GF-D8 (cell line): ENCODE results near the gene SEZ6.

Experiments used
- DNase-seq: peaks from one replicate; lab custom pipeline; 2025; lab: John Stamatoyannopoulos, UW

The SEZ6 gene

GRCh38 chr17:29000973-29001372, 4.9 kb downstream of the SEZ6 start:
- DNase-seq = no peak

GRCh38 chr17:28999206-28999605, 6.6 kb downstream of the SEZ6 start:
- DNase-seq = no peak

- DNase-seq = no peak
These were observed 8.0 kb downstream of the SEZ6 start for GRCh38 chr17:28997806-28998205.

- no peak for DNase-seq
These were observed 9.2 kb downstream of the SEZ6 start for GRCh38 chr17:28996554-28997096.

GRCh38 chr17:28993645-28994426, 12.0 kb downstream of the SEZ6 start:
- no peak for DNase-seq

- no peak for DNase-seq
These were observed 12.9 kb downstream of the SEZ6 start for GRCh38 chr17:28992625-28993600.

- DNase-seq = no peak
These were observed 13.6 kb downstream of the SEZ6 start for GRCh38 chr17:28992185-28992584.

- DNase-seq = no peak
These were observed 14.1 kb downstream of the SEZ6 start for GRCh38 chr17:28991779-28992178.

- no peak for DNase-seq
These were observed 16.8 kb downstream of the SEZ6 start for GRCh38 chr17:28989028-28989427.

- DNase-seq = no peak
These were observed 17.4 kb downstream of the SEZ6 start for GRCh38 chr17:28988475-28988874.

GRCh38 chr17:28986714-28987655, 18.8 kb downstream of the SEZ6 start:
- DNase-seq = no peak

GRCh38 chr17:28985950-28986713, 19.7 kb downstream of the SEZ6 start:
- no peak for DNase-seq

GRCh38 chr17:28983286-28984230, 22.3 kb downstream of the SEZ6 start:
- DNase-seq = no peak

- peak; percentile 43 for DNase-seq
These were observed 23.6 kb downstream of the SEZ6 start for GRCh38 chr17:28982131-28982793.

GRCh38 chr17:28978356-28978964, 27.4 kb downstream of the SEZ6 start:
- no peak for DNase-seq

GRCh38 chr17:28977659-28978355, 28.0 kb downstream of the SEZ6 start:
- DNase-seq = no peak

GRCh38 chr17:28975646-28976045, 30.2 kb downstream of the SEZ6 start:
- DNase-seq = no peak

GRCh38 chr17:28975031-28975430, 30.8 kb downstream of the SEZ6 start:
- no peak for DNase-seq
